HK-2 (cell line): ENCODE results near the gene INPP4A.

Experiments used
- DNase-seq: peaks from one replicate; pipeline ENCODE4 v3.0.0-alpha.2; 2018; ENCODE audit not compliant: unreplicated experiment

The INPP4A gene

GRCh38 chr2:98637401-98638147 lies 192.9 kb downstream of the INPP4A start:
- DNase-seq = no peak

GRCh38 chr2:98643496-98644100 lies 198.9 kb downstream of the INPP4A start:
- no peak for DNase-seq
